Cerebellar cortex (tissue), 1 donor: ENCODE measurements around the gene MRPL12.

Experiments used
- DNase-seq: peaks from one replicate; pipeline ENCODE4 v3.0.0-alpha.2; 2015; ENCODE audit warnings: low spot score

The MRPL12 gene

DNA sequence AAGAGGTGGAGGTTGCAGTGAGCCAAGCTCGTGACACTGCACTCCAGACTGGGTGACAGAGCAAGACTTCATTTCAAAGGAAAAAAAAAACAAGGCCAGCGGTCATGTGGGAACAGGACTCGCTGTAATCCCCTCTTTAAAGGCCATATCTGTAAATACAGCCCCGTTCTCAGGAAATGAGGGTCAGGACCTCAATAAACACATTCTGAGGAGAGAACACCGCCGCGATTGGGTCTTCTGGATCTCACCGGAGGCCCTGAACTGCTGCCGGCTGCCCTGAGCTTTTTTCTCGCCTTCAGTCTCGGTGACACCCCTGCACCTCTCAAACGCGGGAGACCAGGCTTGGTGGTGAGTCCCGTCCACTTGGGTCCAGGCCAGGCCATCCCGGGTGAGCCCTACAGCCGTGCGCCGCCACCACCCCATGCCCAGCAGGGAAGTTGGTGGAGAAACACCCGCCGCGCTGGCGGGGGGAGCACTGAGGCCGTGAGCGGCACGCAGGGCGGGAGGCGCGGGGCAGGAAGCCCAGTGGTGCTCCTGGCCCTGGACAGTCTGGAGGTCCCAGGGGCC, 37.3 kb downstream of the MRPL12 start:
- DNase-seq: peak; percentile 46

DNA sequence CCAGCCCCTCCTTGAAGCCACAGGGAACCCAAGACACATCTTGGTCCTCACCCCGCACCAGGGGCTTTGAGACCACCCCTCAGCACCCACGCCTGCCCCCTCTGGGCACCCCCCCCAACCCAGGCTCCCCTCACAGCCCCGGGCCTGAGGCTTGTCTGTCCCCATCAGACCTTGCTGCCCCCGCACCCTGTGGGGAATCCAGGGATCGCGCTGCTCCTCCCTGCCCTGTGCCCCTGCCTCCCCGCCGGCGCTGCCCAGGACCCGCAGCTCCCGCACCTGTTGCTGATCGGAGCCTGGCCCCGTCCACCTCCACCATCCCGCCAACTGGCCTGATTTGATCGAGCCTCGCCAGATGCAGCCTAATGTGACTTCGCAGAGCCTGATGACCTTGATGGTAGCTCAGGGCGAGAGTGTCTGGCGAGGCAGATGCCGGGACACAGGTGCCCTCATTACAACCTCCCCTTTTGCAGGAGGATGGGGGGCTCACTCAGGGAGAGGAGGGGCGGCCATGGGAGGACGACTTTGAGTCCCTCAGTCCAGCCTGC, 38.0 kb downstream of the MRPL12 start:
- no peak for DNase-seq

DNA sequence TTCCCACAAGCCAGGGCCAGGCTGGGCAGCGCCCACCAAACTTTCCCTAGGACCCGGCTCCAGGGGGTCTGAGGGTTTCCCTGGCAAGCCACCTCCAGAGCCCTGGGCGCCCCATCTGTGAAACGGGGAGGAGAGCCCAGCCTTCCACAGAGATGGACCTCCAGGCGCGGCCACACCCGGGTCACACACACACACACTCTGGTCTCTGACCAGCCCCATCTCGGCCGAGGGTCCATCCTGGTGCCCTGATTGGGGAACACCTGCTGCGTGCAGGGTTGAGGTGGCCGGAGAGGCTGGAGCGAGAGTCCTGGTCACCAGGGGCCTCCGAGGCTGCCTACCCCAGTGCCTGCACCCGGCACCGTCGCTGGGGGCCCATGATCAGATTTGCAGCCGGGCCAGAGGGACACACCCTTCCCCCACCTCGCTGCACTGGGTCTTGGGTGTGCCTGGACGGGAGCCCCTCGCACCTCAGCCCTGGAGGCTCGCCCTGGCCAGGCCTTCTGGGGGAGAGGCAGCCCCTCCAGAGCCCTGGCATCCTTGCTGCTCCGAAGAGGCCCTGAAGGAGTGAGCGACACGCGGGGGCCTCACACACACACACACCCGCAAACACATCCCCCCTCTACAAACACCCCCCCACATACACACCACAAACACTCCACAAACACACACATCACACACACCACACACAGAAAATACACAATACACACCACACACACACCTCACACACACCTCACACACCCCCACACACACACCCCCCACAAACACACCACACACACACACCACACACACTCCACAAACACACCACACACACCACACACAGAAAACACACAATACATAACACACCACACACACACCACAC, 38.7 kb downstream of the MRPL12 start:
- no peak for DNase-seq
